AG09309 (cell line): ENCODE results near the gene CHSY1.

ENCODE experiments used
- DNase-seq: peaks from one replicate; pipeline ENCODE4 v3.0.0-alpha.2; 2010; ENCODE audit warnings: low read depth
- H3K4me3 ChIP-seq: 2 replicates; pipeline ENCODE4 v1.5.1; 2011; ENCODE audit warnings: mild to moderate bottlenecking, low read depth, low read length, moderate library complexity; ENCODE audit not compliant: control insufficient read depth
- CTCF ChIP-seq: IDR thresholded peaks from 2 replicates; pipeline ENCODE4 v1.5.1; 2011; ENCODE audit warnings: mild to moderate bottlenecking, low read depth, low read length, inconsistent platforms; ENCODE audit not compliant: insufficient read depth, control insufficient read depth; ENCODE audit errors: missing control alignments

CHSY1 gene

GRCh38 chr15:101237251-101237650 is 14.6 kb downstream of the CHSY1 start:
- H3K4me3 ChIP-seq, result no peak overlapping the region
- DNase-seq, result no peak
- TF ChIP-seq CTCF, result no peak

- TF ChIP-seq CTCF, result no peak
Observed at GRCh38 chr15:101233651-101234280, 18.1 kb downstream of the CHSY1 start.

GRCh38 chr15:101232677-101233076 is 19.2 kb downstream of the CHSY1 start:
- no peak for TF ChIP-seq CTCF
- no peak overlapping the region for H3K4me3 ChIP-seq
- no peak for DNase-seq

More at GRCh38 chr15:101233651-101234280, 18.1 kb downstream of the CHSY1 start:
- H3K4me3 ChIP-seq, result no peak overlapping the region
- no peak for DNase-seq

- TF ChIP-seq CTCF, result no peak
- no peak overlapping the region for H3K4me3 ChIP-seq
- DNase-seq, result no peak
Observed at GRCh38 chr15:101228313-101228712, 23.5 kb downstream of the CHSY1 start.

GRCh38 chr15:101225658-101226057 is 26.2 kb downstream of the CHSY1 start:
- TF ChIP-seq CTCF, result no peak
- no peak for DNase-seq
- H3K4me3 ChIP-seq, result no peak overlapping the region

GRCh38 chr15:101221902-101222301 is 29.9 kb downstream of the CHSY1 start:
- no peak for TF ChIP-seq CTCF
- no peak for DNase-seq
- H3K4me3 ChIP-seq, result no peak overlapping the region

GRCh38 chr15:101220060-101220459 is 31.8 kb downstream of the CHSY1 start:
- DNase-seq, result no peak
- H3K4me3 ChIP-seq, result no peak overlapping the region
- TF ChIP-seq CTCF, result no peak
